PC-3 (cell line): ENCODE data around the gene OCSTAMP. TPM values are rescaled to one million over a fixed set of nuclear protein-coding genes. Genes with fewer than 3 reads are reported as not detected.

Experiments
- ATAC-seq: fragments of 200-7000 bp; cut with Tn5 transposase; 2 replicates; pipeline ENCODE4 v1.9.1; 2020; ENCODE audit warnings: mild to moderate bottlenecking, moderate library complexity
- BruUV-seq: library from RNA; stranded (reverse); fragments of 400-500 nt; replicated peaks from 2 replicates; lab custom pipeline; 2021; lab: Mats Ljungman, UMichigan
- CTCF ChIA-PET: fragments of 300-600 bp; sonication (Branson Sonifier 250); formaldehyde crosslinking; loops from one replicate; lab custom pipeline; 2022; ENCODE audit warnings: antibody characterized with exemption; lab: Charles Lee
- POLR2A ChIA-PET: fragments of 300-600 bp; sonication (Branson Sonifier 250); formaldehyde crosslinking; loops from one replicate; lab custom pipeline; 2022; ENCODE audit warnings: antibody characterized with exemption; ENCODE audit not compliant: unreplicated experiment; lab: Charles Lee
- DNase-seq: peaks from one replicate; pipeline ENCODE4 v3.0.0-alpha.2; 2015
- H2AFZ ChIP-seq: fragments of 300-600 bp; sonication (generic); 2 replicates; pipeline ENCODE4 v1.6.0; 2016; ENCODE audit warnings: antibody characterized with exemption, low read length
- H3F3A ChIP-seq: fragments of 300-600 bp; sonication (generic); one replicate; pipeline ENCODE4 v1.6.0; 2017; ENCODE audit warnings: antibody characterized with exemption, low read length, control low read depth, mild to moderate bottlenecking; ENCODE audit not compliant: unreplicated experiment
- H3K27ac ChIP-seq: fragments of 300-600 bp; sonication (generic); 2 replicates; pipeline ENCODE4 v1.5.1; 2016; ENCODE audit warnings: mild to moderate bottlenecking, low read length
- H3K27me3 ChIP-seq: fragments of 300-600 bp; sonication (generic); 2 replicates; pipeline ENCODE4 v1.6.1; 2016; ENCODE audit warnings: low read length, mixed read lengths
- H3K36me3 ChIP-seq: fragments of 300-600 bp; sonication (generic); 2 replicates; pipeline ENCODE4 v1.6.1; 2016; ENCODE audit warnings: low read depth, mixed run types, low read length, mixed read lengths
- H3K4me1 ChIP-seq: fragments of 300-600 bp; sonication (generic); 2 replicates; pipeline ENCODE4 v1.5.1; 2016; ENCODE audit warnings: low read length; ENCODE audit not compliant: insufficient read depth
- H3K4me2 ChIP-seq: fragments of 300-600 bp; sonication (generic); 2 replicates; pipeline ENCODE4 v1.6.0; 2016; ENCODE audit warnings: low read length
- H3K4me3 ChIP-seq: fragments of 300-600 bp; sonication (generic); 2 replicates; pipeline ENCODE4 v1.5.1; 2016; ENCODE audit warnings: mild to moderate bottlenecking, low read length, mixed read lengths
- H3K79me2 ChIP-seq: fragments of 300-600 bp; sonication (generic); 2 replicates; pipeline ENCODE4 v1.6.1; 2017; ENCODE audit warnings: low read length, mixed read lengths
- H3K9ac ChIP-seq: fragments of 300-600 bp; sonication (generic); 2 replicates; pipeline ENCODE4 v1.6.0; 2016; ENCODE audit warnings: mild to moderate bottlenecking, low read length
- H3K9me2 ChIP-seq: fragments of 300-600 bp; sonication (generic); replicated peaks from 2 replicates; pipeline ENCODE4 v1.6.1; 2016; ENCODE audit warnings: mixed run types, low read length, mixed read lengths
- H3K9me3 ChIP-seq: fragments of 300-600 bp; sonication (generic); 2 replicates; pipeline ENCODE4 v1.6.1; 2016; ENCODE audit warnings: low read length, mixed read lengths
- H4K20me1 ChIP-seq: fragments of 300-600 bp; sonication (generic); 2 replicates; pipeline ENCODE4 v1.6.1; 2016; ENCODE audit warnings: low read length, mixed read lengths
- EZH2 ChIP-seq: fragments of 300-600 bp; sonication (generic); IDR thresholded peaks from one replicate; pipeline ENCODE4 v1.6.1; 2017; ENCODE audit warnings: antibody characterized with exemption, mild to moderate bottlenecking, low read length; ENCODE audit not compliant: unreplicated experiment
- EZH2phosphoT487 ChIP-seq: fragments of 300-600 bp; sonication (generic); IDR thresholded peaks from 2 replicates; pipeline ENCODE4 v1.6.1; 2018; ENCODE audit warnings: mild to moderate bottlenecking, antibody characterized with exemption, low read length, borderline replicate concordance
- intact Hi-C: fragments of 100-400 bp; cut with micrococcal nuclease; formaldehyde crosslinking; loops from 2 replicates; pipeline ENCODE4 v1.9.0; 2023
- total RNA-seq: library from RNA; depleted of rRNA; stranded (reverse); fragments of >200 nt; gene quantifications from 2 replicates; pipeline ENCODE4 v1.2.3, GENCODE V29; 2014
- TF ChIP-seq, protein P1 (sequence below): fragments of 300-600 bp; sonication (generic); conservative IDR thresholded peaks from 2 replicates; pipeline ENCODE4 v1.5.1; 2017; ENCODE audit warnings: antibody characterized with exemption, low read depth, mild to moderate bottlenecking, low read length

The OCSTAMP gene
- total RNA-seq, 1 experiment from 2014 or later, result not detected

DNA sequence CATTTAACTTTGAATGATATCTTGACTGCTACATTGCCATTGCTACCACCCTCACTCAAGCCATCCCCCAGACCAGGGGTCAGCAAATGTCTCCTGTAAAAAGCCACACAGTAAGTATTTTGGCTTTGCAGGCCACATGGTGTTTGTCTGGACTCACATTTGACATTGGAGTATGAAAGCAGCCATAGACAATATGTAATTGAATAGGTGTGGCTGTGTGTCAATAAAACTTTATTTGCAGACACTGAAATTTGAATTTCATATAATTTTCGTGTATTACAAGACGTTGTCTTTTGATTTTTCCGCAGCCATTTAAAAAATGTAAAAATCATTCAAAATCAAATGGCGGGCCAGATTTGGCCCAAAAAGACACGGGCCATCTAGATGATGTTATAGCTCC is 36.3 kb upstream of the OCSTAMP start:
- Histone ChIP-seq H3K79me2 (no peaks in the 10 kb centered on the region), H2AFZ (no peak overlapping the region), H3K27ac (no peak overlapping the region), H3K4me1 (no peaks in the 10 kb centered on the region), H3K27me3 (peaks cover 42% of the 10 kb centered on the region), H3K9me3 (no peaks in the 10 kb centered on the region), H3K4me2 (no peak overlapping the region), H3K9ac (no peak overlapping the region), H4K20me1 (no peaks in the 10 kb centered on the region), H3K4me3 (no peak overlapping the region), H3F3A (no peaks in the 10 kb centered on the region), H3K9me2 (no peaks in the 10 kb centered on the region), H3K36me3 (no peaks in the 10 kb centered on the region)
- BruUV-seq, result no TSS peak
- ChIA-PET POLR2A (no interaction called here), CTCF (no interaction called here)
- TF ChIP-seq, protein P1, sequence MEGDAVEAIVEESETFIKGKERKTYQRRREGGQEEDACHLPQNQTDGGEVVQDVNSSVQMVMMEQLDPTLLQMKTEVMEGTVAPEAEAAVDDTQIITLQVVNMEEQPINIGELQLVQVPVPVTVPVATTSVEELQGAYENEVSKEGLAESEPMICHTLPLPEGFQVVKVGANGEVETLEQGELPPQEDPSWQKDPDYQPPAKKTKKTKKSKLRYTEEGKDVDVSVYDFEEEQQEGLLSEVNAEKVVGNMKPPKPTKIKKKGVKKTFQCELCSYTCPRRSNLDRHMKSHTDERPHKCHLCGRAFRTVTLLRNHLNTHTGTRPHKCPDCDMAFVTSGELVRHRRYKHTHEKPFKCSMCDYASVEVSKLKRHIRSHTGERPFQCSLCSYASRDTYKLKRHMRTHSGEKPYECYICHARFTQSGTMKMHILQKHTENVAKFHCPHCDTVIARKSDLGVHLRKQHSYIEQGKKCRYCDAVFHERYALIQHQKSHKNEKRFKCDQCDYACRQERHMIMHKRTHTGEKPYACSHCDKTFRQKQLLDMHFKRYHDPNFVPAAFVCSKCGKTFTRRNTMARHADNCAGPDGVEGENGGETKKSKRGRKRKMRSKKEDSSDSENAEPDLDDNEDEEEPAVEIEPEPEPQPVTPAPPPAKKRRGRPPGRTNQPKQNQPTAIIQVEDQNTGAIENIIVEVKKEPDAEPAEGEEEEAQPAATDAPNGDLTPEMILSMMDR, result no peak
- TF ChIP-seq EZH2 (no peak), EZH2phosphoT487 (no peak)
- ATAC-seq (no peak), DNase-seq (no peak)
- intact Hi-C loops, result no loop called here

DNA sequence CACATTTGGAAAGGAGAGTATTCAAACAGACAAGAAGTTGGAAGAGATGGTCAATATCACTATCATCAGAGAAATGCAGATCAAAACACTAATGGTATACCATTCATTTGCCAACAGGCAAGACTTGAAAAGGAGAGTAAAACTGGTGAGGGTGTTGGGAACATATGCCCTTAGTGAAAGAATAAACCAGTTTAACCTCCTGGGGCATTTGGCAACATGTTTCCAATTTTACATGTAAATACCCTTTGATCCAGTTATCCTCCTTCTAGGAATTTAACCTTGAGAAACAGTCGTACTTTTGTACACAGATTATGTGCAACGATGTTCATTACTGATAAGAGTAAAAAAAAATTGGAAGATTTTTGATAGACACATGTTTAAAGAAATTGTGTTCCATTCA is 34.1 kb upstream of the OCSTAMP start:
- Histone ChIP-seq H3K4me1 (no peaks in the 10 kb centered on the region), H3K36me3 (no peaks in the 10 kb centered on the region), H3K9me3 (no peaks in the 10 kb centered on the region), H3K4me3 (no peak overlapping the region), H3K27me3 (peaks cover 54% of the 10 kb centered on the region), H3K9ac (no peak overlapping the region), H2AFZ (no peak overlapping the region), H3K79me2 (no peaks in the 10 kb centered on the region), H3K9me2 (no peaks in the 10 kb centered on the region), H3K27ac (no peak overlapping the region), H3F3A (no peaks in the 10 kb centered on the region), H3K4me2 (no peak overlapping the region), H4K20me1 (no peaks in the 10 kb centered on the region)
- BruUV-seq, result no TSS peak
- POLR2A ChIA-PET, result no interaction called here
- DNase-seq, result no peak
- CTCF ChIA-PET, result no interaction called here
- ATAC-seq, result no peak
- TF ChIP-seq, protein P1, result no peak
- TF ChIP-seq EZH2 (no peak), EZH2phosphoT487 (no peak)
- intact Hi-C loops, result no loop called here

DNA sequence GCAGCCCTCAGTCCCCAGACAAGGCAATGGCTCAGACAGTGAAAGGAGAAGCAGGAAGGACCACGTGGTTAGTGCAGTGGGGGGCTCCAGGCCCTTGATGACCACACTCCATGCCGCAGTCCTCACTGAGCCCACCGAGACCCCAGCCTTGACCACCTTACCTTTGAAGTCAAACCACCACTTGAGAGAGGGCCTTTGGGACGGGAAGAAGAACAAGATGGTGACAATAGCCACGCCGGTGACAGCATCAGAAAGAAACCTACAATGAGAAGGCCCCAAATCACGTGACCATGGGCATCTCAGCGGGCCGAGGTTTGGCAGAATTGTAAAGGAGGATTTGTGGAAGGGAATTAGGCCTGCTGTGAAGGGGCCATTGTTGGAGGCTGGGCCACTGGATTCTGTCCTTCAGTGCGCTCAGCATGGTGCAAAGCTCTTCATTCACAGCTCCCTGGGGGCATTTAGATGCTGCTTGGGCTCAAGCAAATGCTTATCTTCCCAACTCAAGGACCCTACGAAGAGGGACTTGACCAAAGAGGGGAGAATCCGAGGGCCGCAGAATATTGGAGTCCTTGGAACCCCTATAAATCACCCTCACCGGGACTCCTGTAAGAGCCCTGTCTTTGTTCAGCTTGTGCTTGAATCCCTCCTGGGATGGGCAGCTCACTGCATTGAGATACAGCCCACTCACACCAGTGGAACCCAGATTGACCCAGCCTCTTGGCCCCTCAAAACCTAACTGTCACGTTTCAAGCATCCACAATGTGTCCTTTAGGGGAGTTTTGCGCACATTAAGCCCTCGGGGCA is 33.2 kb upstream of the OCSTAMP start:
- Histone ChIP-seq H2AFZ (no peak overlapping the region), H4K20me1 (no peaks in the 10 kb centered on the region), H3K4me1 (no peaks in the 10 kb centered on the region), H3K4me3 (no peak overlapping the region), H3K27ac (no peak overlapping the region), H3K9me2 (no peaks in the 10 kb centered on the region), H3K27me3 (peaks cover 50% of the 10 kb centered on the region), H3K4me2 (no peak overlapping the region), H3K36me3 (no peaks in the 10 kb centered on the region), H3K9me3 (no peaks in the 10 kb centered on the region), H3K9ac (no peak overlapping the region), H3F3A (no peaks in the 10 kb centered on the region), H3K79me2 (no peaks in the 10 kb centered on the region)
- BruUV-seq, result no TSS peak
- DNase-seq (no peak), ATAC-seq (no peak)
- intact Hi-C loops, result no loop called here
- CTCF ChIA-PET, result no interaction called here
- no peak for TF ChIP-seq EZH2
- POLR2A ChIA-PET, result no interaction called here
